ENCODE results near the gene COPB2.
"Not testable (repeated sequence)": the region's sequence is repeated elsewhere in the genome, so short reads cannot be mapped to it uniquely, and the experiment has no call there.

The COPB2 gene

DNA sequence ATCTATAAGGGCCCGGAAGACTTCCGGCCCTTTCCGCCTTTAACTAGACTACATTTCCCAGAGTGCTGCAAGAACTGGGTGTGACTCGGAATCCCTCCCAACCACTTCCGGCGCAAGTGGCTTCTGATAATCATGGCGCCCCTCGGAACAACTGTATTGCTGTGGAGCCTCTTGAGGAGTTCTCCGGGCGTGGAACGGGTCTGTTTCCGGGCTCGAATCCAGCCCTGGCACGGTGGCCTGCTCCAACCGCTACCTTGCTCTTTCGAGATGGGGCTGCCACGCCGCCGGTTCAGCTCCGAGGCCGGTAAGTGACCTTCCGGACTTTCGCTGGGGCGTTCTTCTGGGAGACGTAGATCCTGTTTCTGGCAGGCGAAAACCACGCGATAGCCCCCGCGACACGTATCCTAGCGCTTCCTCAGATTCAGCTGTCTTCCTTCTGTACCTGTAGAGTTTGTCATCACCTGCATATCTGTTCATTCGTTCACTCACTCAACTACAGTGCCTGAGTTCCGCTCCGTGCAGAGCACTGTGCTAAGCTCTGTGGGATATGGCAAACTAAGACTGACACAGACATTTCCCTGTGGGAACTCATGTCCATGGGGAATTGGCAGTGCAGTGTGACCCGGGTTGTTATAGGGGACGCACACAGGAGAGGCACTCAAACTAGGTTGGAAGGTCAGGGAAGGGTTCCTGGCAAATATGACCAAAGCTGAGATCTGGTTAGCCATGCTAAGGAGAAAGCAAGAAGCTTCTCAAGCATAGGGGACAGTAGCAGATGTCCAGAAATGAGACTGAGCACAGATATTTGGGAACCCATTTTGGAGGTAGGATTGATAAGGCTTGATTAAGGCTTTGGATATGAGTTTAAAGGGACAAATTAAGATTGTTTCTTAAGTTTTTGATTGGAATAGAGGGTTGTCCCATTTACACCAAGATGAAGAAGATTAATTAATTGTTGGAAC lies 45.3 kb downstream of the COPB2 start, which contains the start of gene MRPS22:
MRPS22 (plus strand) TSS at position 126 of the 962 bp plus-strand sequence; CDS start at position 133, 7 bp downstream.
- Histone ChIP-seq H3K36me3 (ENCODE audit: insufficient read depth, low read length) (peaks cover 31% of the 10 kb centered on the region), H3K9ac (ENCODE audit: low read depth, low read length) (peak within 1 kb of the TSS; percentile 87), H3K4me1 (ENCODE audit: insufficient read depth, low read length) (peaks cover 5% of the 10 kb centered on the region; the same call in 1 of the 2 replicates), H3K27ac (ENCODE audit: low read depth, low read length) (peak within 1 kb of the TSS; percentile 68), H3K4me3 (ENCODE audit: low read length) (peak within 1 kb of the TSS; percentile 83), H3K27me3 (ENCODE audit: insufficient read depth, low read length) (peaks cover 38% of the 10 kb centered on the region), H3K9me3 (ENCODE audit: insufficient read depth, low read depth, low read length) (no peaks in the 10 kb centered on the region)
- 2% methylated on average over 37 of the region's 37 CpGs for WGBS

DNA sequence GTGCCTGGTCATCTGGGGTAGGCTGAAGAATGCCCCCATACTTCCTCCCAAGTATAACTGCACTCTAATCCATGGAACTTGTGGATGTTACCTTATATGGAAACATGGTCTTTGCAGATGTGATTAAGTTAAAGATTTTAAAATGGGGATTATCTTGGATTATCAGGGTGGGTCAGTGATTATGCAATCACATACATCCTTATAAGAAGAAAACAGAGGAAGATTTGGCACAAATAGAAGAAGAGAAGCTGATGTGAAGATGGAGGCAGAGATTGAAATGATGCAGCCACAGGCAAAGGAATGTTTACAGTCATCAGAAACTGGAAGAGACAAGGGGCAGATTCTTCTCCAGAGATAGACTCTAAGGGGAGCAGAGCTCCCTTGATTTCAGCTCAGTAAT lies 47.4 kb downstream of the COPB2 start:
- peaks cover 10% of the 10 kb centered on the region; the same call in 1 of the 2 replicates for H3K36me3 ChIP-seq (ENCODE audit: insufficient read depth, low read length)
- no peaks in the 10 kb centered on the region for H3K9me3 ChIP-seq (ENCODE audit: insufficient read depth, low read depth, low read length)
- peaks cover 5% of the 10 kb centered on the region; the same call in 1 of the 2 replicates for H3K4me1 ChIP-seq (ENCODE audit: insufficient read depth, low read length)
- no peak overlapping the region for H3K27ac ChIP-seq (ENCODE audit: low read depth, low read length)
- H3K4me3 ChIP-seq (ENCODE audit: low read length), result no peak overlapping the region
- H3K9ac ChIP-seq (ENCODE audit: low read depth, low read length), result no peak overlapping the region
- H3K27me3 ChIP-seq (ENCODE audit: insufficient read depth, low read length), result peaks cover 53% of the 10 kb centered on the region

DNA sequence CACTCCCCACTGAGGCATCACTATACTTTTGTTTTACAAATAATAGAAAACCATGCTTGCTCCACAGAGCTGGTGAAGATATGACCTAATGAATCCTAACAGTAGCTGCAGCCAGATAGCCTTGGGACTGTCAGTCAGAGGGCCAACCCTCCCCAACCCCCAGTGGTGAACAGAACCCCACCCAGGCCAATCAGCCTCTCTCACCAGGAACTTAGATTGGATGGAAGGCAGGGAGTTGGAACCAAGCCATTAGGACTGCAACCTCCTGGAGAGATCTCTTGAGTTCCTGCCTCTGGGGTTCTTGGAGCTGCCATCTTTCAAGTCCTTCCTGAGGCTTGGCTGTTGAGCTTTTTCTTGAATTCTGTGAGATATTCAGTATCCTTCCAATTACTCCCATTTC lies 48.7 kb downstream of the COPB2 start:
- Histone ChIP-seq H3K27me3 (ENCODE audit: insufficient read depth, low read length) (peaks cover 53% of the 10 kb centered on the region), H3K9me3 (ENCODE audit: insufficient read depth, low read depth, low read length) (no peaks in the 10 kb centered on the region), H3K27ac (ENCODE audit: low read depth, low read length) (no peak overlapping the region), H3K4me1 (ENCODE audit: insufficient read depth, low read length) (peaks cover 5% of the 10 kb centered on the region; the same call in 1 of the 2 replicates), H3K9ac (ENCODE audit: low read depth, low read length) (no peak overlapping the region), H3K36me3 (ENCODE audit: insufficient read depth, low read length) (no peaks in the 10 kb centered on the region), H3K4me3 (ENCODE audit: low read length) (no peak overlapping the region)

DNA sequence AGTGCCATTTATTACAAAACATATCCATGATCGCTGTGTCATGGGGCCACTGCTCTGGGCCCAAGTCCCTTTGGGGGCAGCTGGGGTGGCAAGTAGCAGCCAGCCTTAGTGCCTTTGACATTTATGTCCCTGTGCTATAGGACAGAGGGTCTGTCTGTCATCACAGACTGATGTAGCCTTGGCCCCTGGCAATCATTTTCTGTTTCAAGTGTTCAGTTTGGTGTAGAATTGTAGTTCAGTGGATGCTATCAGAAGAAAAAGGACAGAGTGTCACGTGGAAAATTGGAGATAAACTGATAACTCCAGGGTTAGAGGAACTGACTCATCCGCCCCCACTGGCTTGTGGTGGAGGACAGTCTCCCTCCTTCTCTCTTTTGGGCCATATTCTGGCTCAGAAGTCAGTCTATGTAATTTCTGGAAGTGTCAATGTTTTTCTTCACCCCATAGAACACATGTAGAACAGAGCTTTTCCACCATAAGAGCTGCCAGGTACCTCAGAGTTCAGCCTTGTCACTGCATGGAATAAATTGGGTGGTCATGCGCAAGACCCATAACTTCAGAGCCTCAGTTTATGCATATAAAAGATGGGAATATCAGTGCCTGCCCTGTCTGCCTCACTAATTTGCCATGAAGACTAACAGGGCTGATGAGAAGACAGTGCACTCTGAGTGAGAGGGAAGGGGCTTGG lies 50.1 kb downstream of the COPB2 start:
- WGBS, result 77% methylated on average over 4 of the region's 4 CpGs
- no peaks in the 10 kb centered on the region for H3K4me1 ChIP-seq (ENCODE audit: insufficient read depth, low read length)
- no peaks in the 10 kb centered on the region for H3K36me3 ChIP-seq (ENCODE audit: insufficient read depth, low read length)
- no peak overlapping the region for H3K4me3 ChIP-seq (ENCODE audit: low read length)
- H3K9me3 ChIP-seq (ENCODE audit: insufficient read depth, low read depth, low read length), result no peaks in the 10 kb centered on the region
- peaks cover 53% of the 10 kb centered on the region for H3K27me3 ChIP-seq (ENCODE audit: insufficient read depth, low read length)
- no peak overlapping the region for H3K27ac ChIP-seq (ENCODE audit: low read depth, low read length)
- H3K9ac ChIP-seq (ENCODE audit: low read depth, low read length), result no peak overlapping the region

DNA sequence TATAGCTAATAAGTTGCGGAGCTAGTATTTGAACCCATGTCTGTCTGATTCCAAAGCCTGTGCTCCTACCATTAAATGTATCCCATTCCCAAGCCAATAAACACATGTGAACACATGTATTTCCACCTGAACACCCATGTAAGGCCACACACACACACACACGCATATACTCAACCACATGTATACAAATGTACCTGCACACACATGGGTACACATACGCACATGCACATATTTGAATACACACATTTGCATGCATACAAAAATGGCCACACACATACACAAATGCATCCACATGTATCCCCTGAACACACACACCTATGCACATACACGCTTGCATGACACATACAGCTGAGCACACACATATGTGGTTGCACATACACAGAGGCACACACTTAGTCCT lies 51.0 kb downstream of the COPB2 start:
- no peak overlapping the region for H3K27ac ChIP-seq (ENCODE audit: low read depth, low read length)
- no peak overlapping the region for H3K4me3 ChIP-seq (ENCODE audit: low read length)
- no peaks in the 10 kb centered on the region for H3K36me3 ChIP-seq (ENCODE audit: insufficient read depth, low read length)
- H3K4me1 ChIP-seq (ENCODE audit: insufficient read depth, low read length), result no peaks in the 10 kb centered on the region
- peaks cover 53% of the 10 kb centered on the region for H3K27me3 ChIP-seq (ENCODE audit: insufficient read depth, low read length)
- no peak overlapping the region for H3K9ac ChIP-seq (ENCODE audit: low read depth, low read length)
- WGBS, result 91% methylated on average over 4 of the region's 4 CpGs
- H3K9me3 ChIP-seq (ENCODE audit: insufficient read depth, low read depth, low read length), result no peaks in the 10 kb centered on the region

DNA sequence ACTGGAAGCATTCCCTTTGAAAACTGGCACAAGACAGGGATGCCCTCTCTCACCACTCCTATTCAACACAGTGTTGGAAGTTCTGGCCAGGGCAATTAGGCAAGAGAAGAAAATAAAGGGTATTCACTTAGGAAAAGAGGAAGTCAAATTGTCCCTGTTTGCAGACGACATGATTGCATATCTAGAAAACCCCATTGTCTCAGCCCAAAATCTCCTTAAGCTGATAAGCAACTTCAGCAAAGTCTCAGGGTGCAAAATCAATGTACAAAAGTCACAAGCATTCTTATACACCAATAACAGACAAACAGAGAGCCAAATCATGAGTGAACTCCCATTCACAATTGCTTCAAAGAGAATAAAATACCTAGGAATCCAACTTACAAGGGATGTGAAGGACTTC lies 54.8 kb downstream of the COPB2 start:
- not testable (repeated sequence) for H3K9me3 ChIP-seq (ENCODE audit: insufficient read depth, low read depth, low read length); H3K27ac ChIP-seq (ENCODE audit: low read depth, low read length); H3K4me3 ChIP-seq (ENCODE audit: low read length); H3K9ac ChIP-seq (ENCODE audit: low read depth, low read length); H3K4me1 ChIP-seq (ENCODE audit: insufficient read depth, low read length); H3K36me3 ChIP-seq (ENCODE audit: insufficient read depth, low read length)
- H3K27me3 ChIP-seq (ENCODE audit: insufficient read depth, low read length), result peaks cover 49% of the 10 kb centered on the region
- no CpG with 5 or more reads among the region's 1 CpG for WGBS

DNA sequence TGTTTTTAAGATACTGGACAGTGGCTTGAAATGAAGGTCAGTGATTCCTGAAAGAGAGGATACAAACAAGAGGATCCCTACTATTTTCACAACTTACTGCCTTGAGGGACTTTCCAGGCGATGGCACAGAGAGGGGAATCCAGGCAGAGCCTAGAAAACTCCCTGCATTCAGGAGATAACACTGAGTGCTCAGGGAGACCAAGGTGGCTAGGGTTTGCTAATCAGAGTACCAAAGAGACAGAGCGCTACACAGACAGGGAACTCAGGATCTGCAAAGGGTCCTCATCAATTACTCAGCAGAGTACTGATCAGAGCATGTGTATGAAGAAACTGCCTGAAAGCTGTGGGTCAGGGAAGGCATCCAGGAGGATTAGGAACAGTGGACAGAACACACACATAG lies 57.4 kb downstream of the COPB2 start:
- H3K4me1 ChIP-seq (ENCODE audit: insufficient read depth, low read length), result no peaks in the 10 kb centered on the region
- WGBS, result 73% methylated on average over 2 of the region's 2 CpGs
- H3K27me3 ChIP-seq (ENCODE audit: insufficient read depth, low read length), result peaks cover 50% of the 10 kb centered on the region
- no peak overlapping the region for H3K27ac ChIP-seq (ENCODE audit: low read depth, low read length)
- no peak overlapping the region for H3K9ac ChIP-seq (ENCODE audit: low read depth, low read length)
- no peak overlapping the region for H3K4me3 ChIP-seq (ENCODE audit: low read length)
- no peaks in the 10 kb centered on the region for H3K9me3 ChIP-seq (ENCODE audit: insufficient read depth, low read depth, low read length)
- H3K36me3 ChIP-seq (ENCODE audit: insufficient read depth, low read length), result no peaks in the 10 kb centered on the region

DNA sequence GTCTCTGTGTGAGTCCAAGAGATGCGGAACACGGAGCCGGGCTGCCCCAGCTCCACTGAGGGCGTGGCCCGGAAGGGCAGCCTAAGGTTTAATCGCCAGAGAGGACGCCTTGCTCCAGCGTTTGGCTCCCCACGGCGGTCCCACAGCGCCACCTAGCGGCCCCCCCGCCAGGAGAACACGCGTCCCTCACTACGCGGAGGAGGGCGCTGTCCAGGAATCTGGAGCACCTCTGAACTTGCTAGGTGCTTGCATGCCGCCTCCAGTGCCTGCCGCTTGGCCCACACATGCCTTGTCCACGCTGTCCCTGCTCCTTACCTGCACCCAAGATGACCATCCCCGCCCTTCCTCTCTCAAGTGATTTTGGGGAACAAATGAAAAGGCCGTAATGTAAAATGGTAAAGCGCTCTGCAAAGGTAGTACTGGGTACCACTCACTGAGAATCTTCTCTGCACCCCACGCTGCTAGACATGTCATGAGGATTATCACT lies 60.0 kb downstream of the COPB2 start:
- Histone ChIP-seq H3K9ac (ENCODE audit: low read depth, low read length) (no peak overlapping the region), H3K36me3 (ENCODE audit: insufficient read depth, low read length) (no peaks in the 10 kb centered on the region), H3K27ac (ENCODE audit: low read depth, low read length) (no peak overlapping the region), H3K27me3 (ENCODE audit: insufficient read depth, low read length) (peaks cover 50% of the 10 kb centered on the region), H3K9me3 (ENCODE audit: insufficient read depth, low read depth, low read length) (no peaks in the 10 kb centered on the region), H3K4me1 (ENCODE audit: insufficient read depth, low read length) (no peaks in the 10 kb centered on the region), H3K4me3 (ENCODE audit: low read length) (peak overlapping the region; percentile 43)
- 12% methylated on average over 25 of the region's 25 CpGs for WGBS

DNA sequence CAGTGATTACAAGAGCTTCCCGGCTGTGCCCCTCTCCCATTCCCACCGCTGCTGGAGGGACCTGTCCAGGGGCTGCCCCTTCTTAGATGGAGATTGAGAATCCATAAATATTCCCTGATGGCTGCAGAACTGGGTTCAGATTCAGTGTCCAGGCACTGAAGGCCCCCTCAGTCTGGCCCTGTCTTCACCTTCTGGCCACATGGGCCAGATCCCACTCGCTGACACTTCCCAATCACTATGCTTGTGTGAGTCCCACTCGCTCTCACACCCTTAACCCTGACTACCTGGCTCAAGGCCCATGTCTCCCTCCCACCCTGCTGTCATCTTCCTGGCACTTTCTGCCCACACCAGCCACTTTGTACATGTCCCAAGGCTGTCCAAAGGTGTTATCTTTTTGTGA lies 61.1 kb downstream of the COPB2 start:
- no peak overlapping the region for H3K27ac ChIP-seq (ENCODE audit: low read depth, low read length)
- H3K4me1 ChIP-seq (ENCODE audit: insufficient read depth, low read length), result no peaks in the 10 kb centered on the region
- H3K9me3 ChIP-seq (ENCODE audit: insufficient read depth, low read depth, low read length), result no peaks in the 10 kb centered on the region
- WGBS, result 94% methylated on average over 4 of the region's 4 CpGs
- H3K27me3 ChIP-seq (ENCODE audit: insufficient read depth, low read length), result peaks cover 50% of the 10 kb centered on the region
- H3K4me3 ChIP-seq (ENCODE audit: low read length), result no peak overlapping the region
- no peaks in the 10 kb centered on the region for H3K36me3 ChIP-seq (ENCODE audit: insufficient read depth, low read length)
- no peak overlapping the region for H3K9ac ChIP-seq (ENCODE audit: low read depth, low read length)

DNA sequence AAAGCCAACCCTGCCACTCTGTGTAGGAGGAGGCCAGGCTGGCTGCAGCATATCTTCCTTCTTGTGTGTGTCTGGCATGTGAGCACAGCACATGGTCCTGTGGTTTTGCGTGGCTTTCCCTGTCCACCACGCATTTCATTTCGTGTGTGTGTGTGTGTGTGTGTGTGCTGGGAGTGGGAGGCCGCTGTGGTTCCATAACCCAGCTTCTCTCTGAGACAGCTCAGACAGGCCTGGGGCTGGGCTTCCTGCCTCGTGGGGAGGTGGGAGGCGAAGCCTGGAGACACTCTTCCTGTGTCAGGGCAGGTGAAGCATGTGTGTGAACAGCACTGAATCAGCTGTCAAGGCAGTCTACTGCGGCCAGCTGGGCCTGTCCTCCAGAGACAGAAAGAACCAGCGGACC lies 61.6 kb downstream of the COPB2 start:
- WGBS, result 93% methylated on average over 8 of the region's 8 CpGs
- Histone ChIP-seq H3K9me3 (ENCODE audit: insufficient read depth, low read depth, low read length) (no peaks in the 10 kb centered on the region), H3K36me3 (ENCODE audit: insufficient read depth, low read length) (no peaks in the 10 kb centered on the region), H3K27ac (ENCODE audit: low read depth, low read length) (no peak overlapping the region), H3K9ac (ENCODE audit: low read depth, low read length) (no peak overlapping the region), H3K4me1 (ENCODE audit: insufficient read depth, low read length) (no peaks in the 10 kb centered on the region), H3K4me3 (ENCODE audit: low read length) (no peak overlapping the region), H3K27me3 (ENCODE audit: insufficient read depth, low read length) (peaks cover 50% of the 10 kb centered on the region)

DNA sequence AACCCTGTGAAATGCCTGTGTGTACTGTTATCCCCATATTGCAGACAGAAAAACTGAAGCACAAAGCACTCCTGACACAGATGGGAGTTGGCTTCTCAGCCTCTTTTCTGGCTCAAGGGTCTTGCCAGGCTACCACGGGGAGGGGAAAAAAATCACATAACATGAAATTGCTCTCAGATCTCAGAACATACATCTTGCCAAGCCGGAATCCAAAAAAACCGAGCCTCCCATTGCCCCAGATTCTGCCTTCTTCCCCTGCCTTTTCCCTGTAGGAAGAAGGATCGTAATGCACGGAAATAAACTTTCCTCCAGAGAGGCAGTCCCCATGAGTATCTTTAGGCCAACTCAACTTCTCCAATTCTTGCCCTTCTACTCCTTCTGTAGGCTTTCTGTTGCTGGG lies 62.2 kb downstream of the COPB2 start:
- Histone ChIP-seq H3K4me3 (ENCODE audit: low read length) (no peak overlapping the region), H3K27me3 (ENCODE audit: insufficient read depth, low read length) (peaks cover 44% of the 10 kb centered on the region), H3K9ac (ENCODE audit: low read depth, low read length) (no peak overlapping the region), H3K9me3 (ENCODE audit: insufficient read depth, low read depth, low read length) (no peaks in the 10 kb centered on the region), H3K27ac (ENCODE audit: low read depth, low read length) (no peak overlapping the region), H3K4me1 (ENCODE audit: insufficient read depth, low read length) (no peaks in the 10 kb centered on the region), H3K36me3 (ENCODE audit: insufficient read depth, low read length) (no peaks in the 10 kb centered on the region)
- WGBS, result 95% methylated on average over 5 of the region's 5 CpGs

Data from HUES64 (cell line).